NCI-H526 (cell line): ENCODE data around the gene CPHXL2.

Experiments
- DNase-seq, 2 experiments: peaks; one replicate each; lab custom pipeline; 2025; lab: John Stamatoyannopoulos, UW

The CPHXL2 gene

DNA sequence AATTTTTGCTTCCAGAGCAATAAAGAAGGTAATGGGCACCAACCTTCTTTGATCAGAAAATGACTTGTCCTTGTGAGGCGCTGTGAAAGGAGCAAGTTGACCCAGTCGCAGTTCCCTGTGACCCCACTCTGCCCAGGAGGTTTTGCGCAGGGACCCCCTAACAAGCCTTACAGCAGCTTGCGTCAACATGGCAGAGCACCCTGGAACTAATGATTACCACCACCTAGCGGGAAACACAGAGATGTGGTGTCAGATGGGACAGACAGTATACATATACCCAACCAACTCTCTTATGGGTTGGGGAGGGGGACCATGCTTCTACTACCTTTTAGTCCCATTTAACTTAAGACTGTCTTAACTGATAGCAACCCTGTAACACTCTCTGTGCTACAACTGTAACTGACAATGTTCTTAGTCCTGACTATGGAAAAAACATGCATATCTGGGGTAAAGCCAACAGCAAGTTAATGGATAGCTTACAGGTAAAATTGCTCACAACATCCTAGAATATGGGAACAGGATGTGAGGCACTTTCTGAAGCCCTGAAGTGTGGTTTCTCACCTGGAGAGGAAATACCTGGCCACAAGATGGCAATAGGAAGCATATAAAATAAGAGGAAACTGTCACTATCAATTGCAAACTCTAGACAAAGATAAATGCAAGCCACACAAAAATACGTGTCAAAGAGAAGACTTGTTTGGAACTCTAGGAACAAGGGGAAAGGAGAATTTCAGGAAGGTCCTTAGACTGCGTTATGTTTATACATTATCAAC is 32.4 kb downstream of the CPHXL2 start:
- DNase-seq: no peak

DNA sequence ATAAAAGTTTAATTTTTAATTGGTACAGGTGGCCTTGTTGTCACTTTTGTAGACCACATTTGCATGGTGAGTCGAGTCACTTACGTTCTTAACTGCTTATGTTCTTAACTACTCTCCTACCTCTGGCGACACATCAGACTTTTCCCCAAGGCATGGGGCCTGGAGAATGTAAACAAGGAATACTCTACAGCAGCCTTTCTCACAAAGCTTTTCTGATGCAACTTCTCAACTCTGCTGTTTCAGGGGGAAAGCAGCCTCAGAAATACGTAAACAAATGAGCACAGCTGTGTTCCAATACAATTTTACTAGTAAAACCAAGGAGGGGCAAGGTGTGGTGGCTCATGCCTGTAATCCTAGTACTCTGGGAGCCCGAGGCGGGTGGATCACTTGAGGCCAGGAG is 36.2 kb downstream of the CPHXL2 start:
- no peak for DNase-seq

DNA sequence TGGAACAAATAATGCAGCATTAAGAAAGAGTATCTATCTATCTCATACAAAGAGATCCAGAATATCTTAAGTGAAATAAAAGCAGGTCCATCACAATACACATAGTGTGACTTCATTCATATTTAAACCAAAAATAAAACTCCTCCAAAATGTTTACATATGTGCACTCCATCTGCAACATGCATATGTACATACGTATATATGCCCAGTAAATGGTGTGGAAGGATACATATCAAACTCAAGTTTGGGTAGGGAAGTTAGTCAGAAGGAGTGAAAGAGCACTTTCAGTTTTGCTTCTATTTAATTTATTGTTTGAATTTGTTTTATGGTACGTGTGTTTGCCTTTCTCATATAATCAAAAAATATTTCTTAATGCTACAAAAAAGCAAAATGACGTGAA is 41.8 kb downstream of the CPHXL2 start:
- DNase-seq: no peak

DNA sequence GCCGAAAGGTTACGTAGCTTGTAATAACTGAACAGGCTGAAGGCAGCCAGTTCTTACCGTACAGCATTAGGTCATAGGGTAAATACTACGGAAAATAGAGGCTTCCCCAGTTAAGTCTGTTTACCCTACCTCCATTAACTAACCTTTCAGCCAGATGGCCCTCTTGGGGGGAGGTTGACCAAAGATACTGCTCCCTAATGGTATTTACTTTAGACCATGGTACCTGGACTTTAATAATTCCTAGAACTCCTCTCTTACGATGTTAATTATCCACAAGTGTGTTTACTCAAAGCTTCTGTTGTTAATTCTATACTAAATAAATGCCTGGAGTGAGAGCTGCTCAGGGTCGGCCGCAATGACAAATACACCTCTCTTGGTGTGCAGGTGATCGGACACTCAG is 44.0 kb downstream of the CPHXL2 start:
- DNase-seq: no peak

DNA sequence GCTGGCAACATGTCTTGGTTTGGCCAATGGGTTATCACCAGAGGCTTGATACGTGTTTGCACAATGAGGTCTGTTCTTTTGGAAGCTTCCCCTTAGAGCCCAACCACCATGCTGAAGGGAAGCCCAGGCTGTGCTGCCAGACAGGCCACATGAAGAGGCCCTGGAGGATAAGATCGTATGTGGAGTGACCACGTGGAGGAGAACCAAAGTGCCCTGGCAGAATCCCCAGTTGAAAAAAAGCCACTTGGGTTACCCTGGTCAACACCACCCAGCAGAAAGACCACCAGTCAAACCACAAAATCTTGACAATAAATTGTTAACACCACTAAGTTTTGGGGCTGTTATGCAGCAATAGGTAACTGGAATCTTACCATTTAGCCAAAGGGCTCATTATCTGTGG is 46.8 kb downstream of the CPHXL2 start:
- no peak for DNase-seq

DNA sequence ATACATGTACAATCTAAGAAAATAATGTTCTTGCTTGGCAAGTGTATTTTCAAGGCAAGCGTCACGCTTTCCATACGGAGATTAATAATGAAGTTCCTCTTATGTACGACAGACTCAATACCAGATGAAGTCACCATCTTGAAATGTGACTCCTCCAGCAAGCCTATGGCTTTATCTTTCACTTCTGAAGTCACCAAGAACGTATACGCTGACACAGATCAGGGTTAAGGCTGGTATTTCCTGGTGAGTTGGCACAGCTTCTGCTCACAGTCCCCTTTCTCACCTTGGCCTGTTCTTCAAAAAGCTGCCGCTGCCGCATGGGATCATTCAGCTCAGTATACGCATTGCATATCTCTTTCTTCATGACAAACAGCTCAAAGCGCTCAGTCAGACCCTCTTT is 47.7 kb downstream of the CPHXL2 start:
- DNase-seq: no peak

DNA sequence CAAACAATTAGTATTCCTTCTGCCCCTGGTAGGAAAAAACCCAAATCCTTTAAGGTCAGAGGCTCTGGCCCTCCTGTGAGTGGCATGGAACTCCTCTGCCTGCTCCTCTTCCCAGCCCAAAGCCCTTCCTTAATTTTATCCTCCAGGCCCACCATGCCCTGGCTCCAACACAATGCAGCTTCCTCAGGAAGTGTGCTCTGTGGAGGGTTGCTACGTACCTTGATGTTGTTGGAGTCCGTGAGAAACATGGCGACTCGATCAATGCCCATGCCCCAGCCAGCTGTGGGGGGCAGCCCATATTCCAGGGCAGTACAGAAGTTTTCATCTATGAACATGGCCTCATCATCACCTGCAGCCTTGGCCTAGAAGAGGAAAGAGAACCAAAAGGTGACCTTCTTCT is 48.5 kb downstream of the CPHXL2 start:
- DNase-seq: no peak

DNA sequence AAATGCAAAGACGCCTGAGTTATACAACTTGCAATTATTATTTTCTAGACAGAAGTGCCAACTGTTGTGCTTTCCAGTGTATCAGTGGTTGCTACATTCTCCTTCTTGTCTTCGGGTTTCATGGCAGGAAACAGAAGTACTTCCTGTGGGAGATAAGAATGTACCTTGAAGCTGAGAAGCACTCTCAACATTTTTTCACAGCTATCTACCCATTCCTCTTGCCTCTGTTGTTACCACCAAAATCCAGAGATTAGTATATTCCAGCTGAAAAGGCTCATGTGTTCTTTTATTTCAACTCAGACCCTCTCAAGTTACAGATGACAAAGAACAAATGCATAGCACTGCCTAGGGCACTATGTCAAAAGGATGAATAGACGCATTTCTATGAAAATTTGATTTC is 49.0 kb downstream of the CPHXL2 start:
- DNase-seq: no peak

DNA sequence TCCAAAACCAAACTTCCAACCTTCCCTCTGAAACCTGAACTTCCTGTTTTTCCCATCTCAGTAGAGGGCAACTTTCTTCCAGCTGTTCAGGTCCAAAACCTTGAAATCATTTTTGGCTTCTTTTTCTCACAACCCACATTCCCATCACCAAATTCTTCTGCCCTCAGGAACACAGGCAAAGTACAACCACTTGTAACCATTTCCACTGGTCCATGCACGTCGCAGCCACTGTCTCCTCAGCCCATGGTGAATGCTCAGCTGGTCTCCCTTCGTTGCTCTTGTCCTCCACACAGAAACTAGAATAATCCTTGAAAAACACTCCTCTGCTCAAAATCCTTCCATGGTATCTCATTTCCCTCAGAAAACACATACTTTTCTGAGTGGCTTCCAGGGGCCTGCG is 50.0 kb downstream of the CPHXL2 start:
- no peak for DNase-seq

DNA sequence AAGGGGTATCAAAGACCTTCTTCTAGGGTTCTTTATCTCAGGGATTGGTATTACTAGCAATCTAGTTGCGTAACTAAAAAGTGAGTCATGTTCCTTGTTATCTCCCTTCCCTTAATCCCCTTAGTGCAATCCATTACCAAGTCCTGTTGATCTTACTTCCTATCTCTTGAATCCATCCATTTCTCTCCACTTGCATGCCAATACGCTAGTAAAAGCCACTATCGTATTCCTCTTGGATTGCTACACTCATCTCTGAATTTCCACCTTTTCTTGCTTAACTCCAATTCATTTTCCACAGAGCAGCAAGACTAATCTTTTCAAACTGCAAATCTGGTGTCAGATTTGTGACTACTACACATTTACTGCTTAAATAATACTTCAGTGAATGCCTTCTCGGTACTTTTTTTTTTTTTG is 51.9 kb downstream of the CPHXL2 start:
- DNase-seq: no peak

DNA sequence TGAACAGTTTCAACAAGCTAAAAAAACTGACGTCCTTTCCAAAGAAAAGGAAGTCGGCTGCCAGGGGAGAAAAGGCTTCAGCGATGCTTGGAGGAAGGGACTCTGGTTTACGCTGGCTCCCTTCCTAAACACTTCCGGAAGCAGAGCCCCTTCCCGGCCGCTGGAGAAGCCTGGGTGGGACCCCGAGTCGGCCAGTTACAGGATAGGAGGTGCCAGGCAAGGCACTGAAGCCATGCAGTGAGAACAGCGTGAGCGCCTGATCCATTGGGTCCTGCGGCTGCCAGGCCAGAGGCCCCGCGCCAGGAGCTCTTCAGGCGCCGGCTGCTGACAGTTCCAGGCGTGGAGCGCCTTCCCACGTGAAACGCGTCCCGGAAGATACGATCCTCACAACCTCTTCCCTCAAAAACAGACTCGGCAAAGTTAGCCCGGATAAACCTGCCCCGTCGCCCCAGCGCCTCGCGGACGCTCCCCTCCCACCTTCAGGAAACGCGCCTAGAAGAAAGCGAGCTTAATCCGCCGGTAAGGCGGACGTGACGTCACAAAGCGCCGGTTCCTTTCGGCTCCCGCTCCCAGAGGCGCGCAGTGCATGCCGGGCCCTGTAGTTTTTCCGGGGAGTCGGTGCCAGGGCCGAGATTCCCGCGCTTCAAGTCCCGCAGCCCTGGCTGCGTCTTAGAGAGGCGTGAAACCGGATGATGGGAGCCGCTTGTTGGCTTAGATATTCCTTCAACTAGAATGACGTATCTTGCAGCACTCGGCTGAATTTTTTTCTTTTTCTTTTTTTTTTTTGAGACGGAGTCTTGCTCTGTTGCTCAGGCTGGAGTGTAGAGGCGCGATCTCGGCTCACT is 53.8 kb downstream of the CPHXL2 start, which contains the start of gene ADAT1:
Gene ADAT1 (minus strand): TSS at position 521 of the 845 bp plus-strand sequence. CDS start 2,482 bp downstream, outside the sequence.
- peak; percentile 88 to 96 for DNase-seq

DNA sequence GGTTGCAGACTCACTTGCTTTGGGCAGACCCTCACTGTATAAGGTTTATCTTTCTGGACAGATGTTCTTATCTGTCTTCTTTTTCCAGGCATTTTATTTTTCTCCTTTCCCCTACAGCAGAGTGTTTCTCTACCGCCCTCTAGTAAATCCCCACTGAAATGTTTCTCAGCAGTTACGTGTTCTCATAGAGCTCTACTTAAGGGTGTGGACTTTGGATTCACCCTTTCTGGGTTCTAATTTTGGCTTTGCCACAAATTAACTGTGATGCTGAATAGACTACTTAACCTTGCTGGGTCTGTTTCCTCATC is 55.7 kb downstream of the CPHXL2 start:
- peak in 1 of 2 experiments; percentile 12 for DNase-seq

DNA sequence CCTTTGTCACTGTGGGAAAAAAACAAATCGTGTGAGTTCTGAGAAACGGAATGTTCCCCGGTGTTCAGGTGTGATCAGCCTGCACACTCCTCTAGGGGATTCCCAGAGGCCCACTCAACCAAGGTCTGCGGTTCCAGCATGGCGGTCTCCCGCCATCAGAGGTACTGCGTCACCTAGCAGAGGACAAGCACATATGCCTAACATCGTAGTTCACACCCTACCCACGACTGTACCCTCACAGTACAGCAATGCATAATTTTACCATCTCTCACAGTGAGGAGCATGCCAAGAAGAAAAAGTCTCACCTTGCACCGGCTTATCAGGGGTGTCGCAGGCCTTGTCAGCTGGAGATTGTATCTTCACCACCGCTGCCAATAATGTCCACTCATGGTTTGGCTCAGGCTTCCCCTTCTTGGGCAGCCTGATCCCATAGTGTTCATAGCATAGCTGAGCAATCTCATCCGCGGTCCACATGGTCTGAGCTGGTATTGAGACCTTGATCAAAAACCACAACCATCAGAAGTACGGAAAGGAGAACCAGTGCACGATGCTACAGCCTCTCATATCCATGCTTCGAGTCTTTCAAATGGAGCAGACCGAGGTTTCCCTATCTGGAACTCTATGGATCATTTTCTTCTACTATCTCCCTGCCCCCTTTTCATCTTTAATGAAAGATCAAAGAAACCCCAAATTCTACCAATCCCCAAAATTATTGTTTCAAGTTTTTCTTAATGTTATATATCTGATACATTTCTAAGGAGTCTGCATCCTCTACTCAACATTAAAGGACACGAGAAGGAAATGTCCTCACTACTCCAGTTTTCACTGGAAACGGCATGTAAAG is 56.3 kb downstream of the CPHXL2 start:
- DNase-seq: no peak

DNA sequence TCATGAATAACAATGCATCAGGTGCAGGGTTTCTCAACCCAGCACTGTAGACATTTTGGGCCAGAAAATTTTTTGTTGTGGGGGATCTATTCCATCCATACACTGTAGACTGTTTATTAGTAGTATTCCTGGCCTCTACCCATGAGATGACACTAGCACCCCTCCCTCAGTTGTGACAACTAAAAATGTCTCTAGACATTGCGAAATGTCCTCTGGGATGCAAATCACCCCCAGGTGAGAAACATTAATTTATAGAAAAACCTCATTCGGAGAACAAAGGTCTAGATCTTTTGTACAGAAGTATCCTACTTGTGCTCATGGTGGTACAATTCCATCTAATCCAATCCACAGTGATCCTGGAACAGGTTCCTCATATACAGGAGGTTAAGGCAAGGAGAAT is 58.0 kb downstream of the CPHXL2 start:
- no peak for DNase-seq

DNA sequence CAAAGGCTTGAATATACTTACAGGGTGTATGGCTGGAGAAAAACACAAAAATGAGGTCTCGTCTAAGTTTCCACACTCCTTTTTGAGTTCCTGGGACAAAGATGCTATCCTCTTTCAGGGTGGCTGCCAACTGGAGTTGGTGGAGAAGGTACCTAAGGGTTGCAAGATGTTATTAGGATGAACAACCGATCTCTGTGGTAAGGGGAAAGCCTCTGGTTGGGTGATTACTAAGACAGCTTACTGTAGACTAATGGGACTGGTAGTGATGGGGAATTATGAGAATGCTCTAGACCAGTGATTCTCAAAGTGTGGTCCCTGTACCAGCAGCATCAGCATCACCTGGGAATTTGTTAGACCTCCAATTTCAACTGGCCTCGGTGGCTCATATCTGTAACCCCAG is 59.7 kb downstream of the CPHXL2 start:
- no peak for DNase-seq

DNA sequence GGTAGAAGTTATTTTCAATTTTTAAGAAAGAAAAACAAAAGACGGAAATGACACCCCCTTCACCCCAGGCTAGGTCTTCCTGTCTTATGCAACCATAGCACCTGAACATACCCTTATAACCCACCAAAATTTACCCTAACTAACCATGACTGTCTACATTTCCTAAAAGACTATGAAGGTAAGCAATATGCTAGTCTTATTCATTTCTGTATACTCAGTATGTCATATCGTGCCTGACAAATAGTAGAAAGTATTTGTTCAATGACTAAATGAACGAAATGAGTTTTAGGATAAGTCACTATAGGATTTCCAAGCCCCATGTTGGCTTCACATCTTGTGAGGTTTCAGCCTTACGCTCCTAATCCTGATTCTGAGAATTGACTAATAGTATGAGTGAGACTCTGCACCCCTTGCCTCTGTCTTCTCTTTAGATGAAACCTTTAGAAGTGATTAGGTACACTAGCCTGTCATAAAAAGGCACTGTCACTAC is 60.2 kb downstream of the CPHXL2 start:
- DNase-seq: no peak

DNA sequence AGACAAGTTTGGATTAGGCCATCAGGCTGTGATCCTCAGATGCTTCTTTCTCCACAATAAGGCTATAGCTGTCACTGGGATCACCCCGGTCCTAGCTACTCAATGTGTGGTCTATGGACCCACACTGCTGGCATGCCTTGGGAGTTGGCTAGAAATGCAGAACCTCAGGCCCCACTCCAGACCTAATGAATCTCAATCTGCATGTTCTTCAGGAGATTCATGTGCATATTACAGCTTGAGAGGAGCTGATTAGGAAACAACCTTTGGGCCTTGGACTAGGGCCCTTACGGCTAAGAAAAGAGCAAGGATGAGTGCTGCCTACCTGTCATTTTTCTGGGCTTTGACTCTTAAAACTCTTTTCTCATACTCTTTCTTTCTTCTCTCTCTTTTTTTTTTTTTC is 61.2 kb downstream of the CPHXL2 start:
- DNase-seq: no peak

DNA sequence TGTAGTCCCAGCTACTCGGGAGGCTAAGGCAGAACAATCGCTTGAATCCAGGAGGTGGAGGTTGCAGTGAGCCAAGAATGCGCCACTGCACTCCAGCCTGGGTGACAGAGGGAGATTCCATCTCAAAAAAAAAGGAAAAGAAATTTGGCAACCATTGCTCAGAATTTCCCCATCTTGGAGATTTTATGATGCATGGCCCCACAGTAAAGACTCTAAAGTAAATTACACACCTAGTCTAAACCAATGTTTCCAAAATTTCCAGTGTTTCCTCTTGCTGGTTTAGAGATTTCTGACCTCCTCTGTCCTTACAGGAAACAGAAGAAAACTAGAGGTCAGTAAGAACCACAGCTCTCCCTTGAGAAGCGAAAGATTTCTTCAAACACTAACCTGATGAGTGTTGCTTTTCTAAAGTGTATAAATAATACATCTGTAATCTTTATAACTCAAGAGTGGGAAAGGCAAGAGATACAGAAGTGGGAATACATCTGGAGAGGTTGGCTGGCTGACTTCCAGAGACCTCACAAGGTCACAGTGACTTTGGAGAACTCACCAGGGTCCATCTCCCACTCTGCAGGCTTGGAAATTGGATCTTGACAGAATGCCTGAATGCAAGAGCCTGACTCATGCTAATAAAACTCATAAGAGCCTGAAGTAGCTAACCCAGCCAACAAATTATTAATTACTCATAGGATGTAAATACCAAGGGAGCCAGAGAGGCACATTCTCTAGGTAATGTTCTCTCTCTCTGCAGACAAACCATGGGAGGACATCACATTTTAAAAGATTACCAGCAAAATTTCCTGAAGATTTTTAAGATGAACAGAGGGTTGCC is 62.5 kb downstream of the CPHXL2 start:
- DNase-seq: no peak
